Kidney capillary endothelial cell (primary cell): ENCODE data around the gene NLRP6.
"Not testable (repeated sequence)": the region's sequence is repeated elsewhere in the genome, so short reads cannot be mapped to it uniquely, and the experiment has no call there.

Experiments
- DNase-seq: peaks from one replicate; pipeline ENCODE4 v3.0.0-alpha.2; 2018; ENCODE audit warnings: low spot score

NLRP6 gene

DNA sequence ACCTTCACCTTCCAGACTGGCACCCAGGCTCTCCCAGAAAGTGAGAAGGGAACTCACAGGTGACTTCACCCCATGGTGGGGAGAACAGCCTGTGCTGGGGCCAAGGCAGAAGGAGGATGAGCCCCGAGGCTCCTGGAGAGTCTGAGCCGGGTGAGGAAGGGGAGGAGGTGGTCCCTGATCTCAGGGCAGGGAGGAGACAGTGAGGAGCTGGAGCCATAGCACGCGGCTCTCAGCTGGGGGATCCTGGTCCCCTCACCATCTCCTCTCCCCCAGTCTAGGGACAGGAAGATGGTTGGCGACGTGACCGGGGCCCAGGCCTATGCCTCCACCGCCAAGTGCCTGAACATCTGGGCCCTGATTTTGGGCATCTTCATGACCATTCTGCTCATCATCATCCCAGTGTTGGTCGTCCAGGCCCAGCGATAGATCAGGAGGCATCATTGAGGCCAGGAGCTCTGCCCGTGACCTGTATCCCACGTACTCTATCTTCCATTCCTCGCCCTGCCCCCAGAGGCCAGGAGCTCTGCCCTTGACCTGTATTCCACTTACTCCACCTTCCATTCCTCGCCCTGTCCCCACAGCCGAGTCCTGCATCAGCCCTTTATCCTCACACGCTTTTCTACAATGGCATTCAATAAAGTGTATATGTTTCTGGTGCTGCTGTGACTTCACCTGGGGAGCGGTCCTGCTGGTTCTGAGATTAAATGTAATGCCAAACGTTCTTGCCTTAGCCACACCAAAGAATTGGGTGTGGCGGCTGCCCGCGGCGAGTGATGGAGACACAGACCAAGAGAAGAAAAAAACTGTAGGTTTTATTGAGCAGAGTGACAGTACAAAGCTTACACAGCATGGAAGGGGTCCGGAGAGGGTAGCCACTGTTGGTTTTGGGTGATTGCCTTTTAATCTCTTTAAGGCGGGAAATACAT lies 30.8 kb downstream of the NLRP6 start:
- not testable (repeated sequence) for DNase-seq

DNA sequence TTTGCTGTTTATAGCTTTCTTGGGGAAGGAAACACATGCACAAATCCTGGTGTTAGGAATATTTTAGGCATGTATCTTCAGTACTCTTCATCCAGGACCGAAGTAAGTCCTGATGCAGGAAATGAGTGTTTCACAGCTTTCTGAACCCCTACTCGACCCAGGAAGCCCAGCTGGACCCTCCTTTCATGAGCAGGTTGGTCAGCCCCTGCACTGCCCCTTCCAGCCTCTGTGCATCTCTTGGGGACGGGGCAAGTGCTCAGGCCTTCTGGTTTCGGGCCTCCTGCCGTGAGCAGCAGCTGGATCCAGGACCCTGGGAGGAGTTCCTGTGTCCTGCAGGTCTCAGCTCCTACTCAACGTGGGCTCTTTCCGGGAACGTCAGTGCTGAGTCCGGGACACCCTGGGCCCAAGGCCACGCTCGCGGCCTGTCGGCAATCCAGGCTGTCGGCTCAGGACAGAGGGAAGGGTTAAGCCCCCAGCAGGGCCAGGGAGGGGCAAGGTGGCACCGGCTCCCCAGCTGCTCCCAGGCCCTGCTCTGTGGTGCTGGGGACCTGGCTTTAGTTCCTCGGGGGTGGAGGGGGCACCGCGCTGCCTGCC lies 31.9 kb downstream of the NLRP6 start:
- DNase-seq: peak; percentile 40

DNA sequence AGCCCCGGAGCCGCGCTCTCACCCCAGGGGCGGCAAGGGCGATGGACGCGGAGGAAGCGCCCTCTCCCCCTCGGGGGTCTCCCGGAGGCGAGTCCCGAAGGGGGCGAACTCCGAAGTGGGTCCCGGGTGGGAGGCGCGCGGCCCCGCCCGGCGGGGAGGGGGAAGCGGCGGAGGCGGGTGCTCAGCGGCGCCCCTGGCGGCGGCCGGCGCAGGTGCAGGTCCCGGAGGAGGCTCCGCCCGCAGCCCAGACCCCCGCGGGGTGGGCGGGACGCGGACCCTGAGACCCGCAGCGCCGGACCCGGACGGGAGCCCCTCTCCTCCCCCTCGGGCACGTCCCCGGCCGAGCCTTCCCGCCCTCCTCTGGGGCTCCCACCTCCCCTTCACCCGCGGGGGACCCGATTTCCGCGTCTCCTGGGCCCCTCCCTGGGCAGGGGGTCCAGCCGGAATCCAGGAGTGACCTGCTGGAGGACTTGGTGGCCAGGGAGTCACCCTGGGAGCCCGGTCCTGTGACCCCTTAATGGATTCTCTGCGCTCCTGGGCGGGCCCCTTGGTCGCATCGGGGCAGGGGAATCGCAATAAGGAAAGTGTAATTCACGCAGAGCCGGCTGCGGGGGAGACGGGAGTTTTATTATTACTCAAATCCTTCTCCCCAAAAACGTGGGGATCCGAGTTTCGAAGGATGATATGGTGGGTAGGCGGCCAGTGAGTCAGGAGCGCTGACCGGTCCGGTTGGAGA lies 33.0 kb downstream of the NLRP6 start:
- not testable (repeated sequence) for DNase-seq

DNA sequence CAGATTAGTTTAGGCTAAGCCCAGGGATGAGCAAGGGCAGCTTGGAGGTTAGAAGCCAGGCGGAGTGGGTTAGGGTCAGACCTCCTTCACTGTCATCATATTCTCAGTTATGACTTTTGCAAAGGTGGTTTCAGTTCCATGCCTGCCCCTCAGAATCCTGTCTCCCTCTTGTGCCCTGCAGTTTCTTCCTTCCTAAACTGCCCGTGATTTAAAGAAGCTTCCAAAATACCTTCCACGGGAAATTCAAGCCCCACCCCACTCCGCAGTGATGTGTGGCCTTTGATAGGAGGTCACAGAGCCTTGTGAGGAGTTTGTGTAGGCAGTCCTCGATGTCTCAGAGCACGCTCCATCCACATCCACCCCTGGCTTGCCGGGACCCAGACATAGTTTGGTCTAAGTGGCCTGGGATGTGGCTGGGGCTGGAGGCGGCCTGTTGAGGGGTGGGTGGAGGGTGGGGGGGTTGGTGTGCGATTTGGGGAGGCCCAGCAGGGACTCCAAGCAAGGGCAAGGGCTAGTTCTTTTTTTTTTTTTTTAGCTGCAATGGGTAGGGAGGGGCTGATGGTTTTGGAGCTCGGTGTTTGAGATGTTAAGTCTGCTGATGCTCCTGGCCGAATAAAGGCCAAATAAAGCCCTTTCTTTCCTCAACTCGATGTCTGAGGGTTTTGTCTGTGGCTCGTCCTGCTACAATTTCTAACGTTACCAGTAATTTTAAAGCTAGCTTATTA lies 34.0 kb downstream of the NLRP6 start:
- DNase-seq: no peak

DNA sequence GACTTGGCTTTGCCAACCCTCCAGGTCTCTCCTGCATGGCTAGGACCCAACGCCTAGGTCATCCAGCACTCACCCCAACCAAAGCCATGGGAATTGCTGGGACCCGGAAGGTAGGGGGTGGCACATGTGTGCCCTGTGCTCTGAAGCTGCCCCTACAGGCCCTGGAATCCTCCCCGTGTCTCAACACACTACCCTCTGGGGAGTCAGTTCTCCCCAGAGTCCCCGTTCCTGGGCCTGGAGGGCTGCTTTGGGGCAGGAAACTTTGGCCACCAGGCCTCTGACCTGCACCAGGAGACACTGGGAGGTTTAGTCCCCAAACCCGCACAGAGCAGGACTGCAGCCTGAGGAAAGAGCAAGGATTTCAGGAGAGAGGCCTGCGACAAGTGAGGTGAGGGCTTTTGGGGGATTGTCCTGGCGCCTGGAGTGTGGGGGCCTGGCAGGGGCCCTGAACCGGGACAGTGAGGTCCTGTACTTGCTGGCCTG lies 35.1 kb downstream of the NLRP6 start:
- DNase-seq: no peak

DNA sequence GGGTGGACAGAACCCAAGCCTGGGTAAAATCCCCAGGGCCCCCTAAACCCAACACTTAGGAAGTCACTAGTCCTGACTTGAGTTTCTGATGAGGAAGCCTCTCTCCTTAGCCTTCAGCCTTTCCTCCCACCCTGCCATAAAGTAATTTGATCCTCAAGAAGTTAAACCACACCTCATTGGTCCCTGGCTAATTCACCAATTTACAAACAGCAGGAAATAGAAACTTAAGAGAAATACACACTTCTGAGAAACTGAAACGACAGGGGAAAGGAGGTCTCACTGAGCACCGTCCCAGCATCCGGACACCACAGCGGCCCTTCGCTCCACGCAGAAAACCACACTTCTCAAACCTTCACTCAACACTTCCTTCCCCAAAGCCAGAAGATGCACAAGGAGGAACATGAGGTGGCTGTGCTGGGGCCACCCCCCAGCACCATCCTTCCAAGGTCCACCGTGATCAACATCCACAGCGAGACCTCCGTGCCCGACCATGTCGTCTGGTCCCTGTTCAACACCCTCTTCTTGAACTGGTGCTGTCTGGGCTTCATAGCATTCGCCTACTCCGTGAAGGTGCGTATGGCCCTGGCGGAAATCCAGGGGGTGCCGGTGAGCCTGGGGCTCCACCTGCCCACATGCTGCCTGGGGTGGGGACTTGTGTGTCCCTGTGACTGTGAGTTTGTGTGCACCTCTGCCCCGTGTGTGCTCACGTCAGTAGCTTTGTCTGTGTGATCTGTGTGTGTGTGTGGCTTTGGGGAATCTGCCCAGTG lies 35.8 kb downstream of the NLRP6 start, which contains the start of gene IFITM1:
Gene IFITM1, plus strand, starts transcription at position 254 of the 767 bp plus-strand sequence. Its CDS starts 131 bp downstream, at position 385.
- no peak for DNase-seq

DNA sequence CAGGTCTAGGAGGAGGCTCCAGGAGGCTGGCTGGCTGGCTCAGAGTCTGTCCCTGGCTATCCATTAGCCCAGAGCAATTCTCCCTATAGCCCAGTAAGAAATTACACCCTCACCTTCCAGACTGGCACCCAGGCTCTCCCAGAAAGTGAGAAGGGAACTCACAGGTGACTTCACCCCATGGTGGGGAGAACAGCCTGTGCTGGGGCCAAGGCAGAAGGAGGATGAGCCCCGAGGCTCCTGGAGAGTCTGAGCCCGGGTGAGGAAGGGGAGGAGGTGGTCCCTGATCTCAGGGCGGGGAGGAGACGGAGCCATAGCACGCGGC lies 36.3 kb downstream of the NLRP6 start:
- DNase-seq: not testable (repeated sequence)

DNA sequence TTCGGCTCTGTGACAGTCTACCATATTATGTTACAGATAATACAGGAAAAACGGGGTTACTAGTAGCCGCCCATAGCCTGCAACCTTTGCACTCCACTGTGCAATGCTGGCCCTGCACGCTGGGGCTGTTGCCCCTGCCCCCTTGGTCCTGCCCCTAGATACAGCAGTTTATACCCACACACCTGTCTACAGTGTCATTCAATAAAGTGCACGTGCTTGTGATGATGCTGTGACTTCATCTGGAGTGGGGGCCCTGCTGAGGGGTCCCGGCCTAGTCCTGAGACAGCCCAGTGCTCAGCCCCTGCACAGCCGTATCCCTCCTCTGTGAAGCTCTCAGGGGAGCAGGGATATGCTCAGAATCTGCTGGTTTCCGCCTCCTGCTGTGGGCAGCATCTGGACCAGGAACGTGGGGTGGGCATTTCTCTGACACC lies 36.9 kb downstream of the NLRP6 start:
- DNase-seq: no peak

DNA sequence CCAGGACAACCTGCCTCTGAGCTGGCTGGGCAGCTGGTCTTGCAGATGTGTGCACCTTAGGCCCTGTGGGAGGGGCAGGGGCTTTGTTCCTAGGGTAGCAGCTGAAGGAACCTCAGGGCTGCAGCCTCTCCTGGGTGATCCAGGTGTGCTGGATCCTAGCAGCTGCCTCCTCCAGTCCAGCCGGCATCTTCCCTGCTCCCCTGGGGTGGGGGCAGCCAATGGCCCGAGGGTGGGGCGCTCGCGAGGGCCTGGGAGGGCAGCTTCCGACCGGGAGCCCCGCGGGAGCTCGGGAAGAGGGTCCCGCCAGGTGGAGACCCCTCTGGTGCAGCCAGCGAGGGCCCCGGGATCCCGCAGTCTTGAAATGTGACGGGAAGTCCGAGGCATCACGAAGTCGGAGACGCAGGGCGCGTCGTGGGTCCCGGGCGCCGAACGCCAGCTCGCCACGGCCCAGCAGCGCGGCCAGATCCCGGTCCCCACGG lies 37.3 kb downstream of the NLRP6 start:
- DNase-seq: no peak

DNA sequence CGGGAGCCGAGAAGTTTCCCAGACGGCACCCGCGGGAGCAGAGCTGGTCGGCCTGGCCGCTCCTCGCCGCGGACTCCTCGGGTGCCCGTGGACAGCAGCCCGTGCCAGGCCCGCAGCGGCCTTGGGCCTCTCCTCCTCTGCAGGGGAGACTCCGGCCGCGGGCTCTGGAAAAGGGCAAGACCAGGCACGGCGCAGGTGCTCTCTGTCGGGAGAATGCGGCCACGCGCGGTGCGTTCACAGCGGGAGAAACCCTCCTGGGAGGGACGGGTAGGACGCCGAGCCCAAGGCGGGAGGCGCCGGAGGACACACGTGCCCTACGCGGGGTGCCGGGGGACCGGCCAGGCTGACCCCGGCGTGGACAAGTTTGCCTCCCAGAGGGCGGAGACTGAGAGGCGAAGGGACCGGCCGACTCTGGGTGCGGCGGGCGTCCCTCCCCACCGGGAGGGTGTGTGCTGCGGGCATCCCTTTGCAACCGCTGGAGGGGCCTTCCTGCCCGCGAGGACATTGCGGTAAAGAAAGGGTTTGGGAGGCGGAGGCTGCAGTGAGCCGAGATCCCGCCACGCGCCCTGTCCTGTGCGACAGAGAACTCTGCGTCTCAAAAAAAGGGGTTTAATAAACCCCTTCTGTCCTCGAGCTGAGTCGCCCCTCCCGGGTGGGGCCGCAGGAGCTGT lies 38.0 kb downstream of the NLRP6 start:
- DNase-seq: no peak

DNA sequence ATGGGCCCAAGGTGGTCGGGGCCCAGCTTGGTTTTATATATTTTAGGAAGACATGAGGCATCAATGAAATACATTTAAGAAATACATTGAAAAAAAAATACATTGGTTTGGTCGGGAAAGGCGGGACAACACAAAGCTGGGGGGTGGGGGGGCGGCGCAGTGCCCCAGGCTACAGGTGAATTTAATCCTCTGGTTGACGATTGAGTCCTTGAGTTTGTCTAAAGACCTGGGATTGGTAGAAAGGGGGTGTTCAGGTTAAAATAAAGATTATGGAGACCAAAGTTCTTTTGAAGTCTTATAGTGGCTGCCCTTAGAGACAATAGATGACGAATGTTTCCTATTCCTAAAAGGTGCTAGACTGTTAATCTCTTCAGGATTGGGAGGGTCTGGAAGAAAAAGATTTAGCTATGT lies 38.7 kb downstream of the NLRP6 start:
- no peak for DNase-seq

DNA sequence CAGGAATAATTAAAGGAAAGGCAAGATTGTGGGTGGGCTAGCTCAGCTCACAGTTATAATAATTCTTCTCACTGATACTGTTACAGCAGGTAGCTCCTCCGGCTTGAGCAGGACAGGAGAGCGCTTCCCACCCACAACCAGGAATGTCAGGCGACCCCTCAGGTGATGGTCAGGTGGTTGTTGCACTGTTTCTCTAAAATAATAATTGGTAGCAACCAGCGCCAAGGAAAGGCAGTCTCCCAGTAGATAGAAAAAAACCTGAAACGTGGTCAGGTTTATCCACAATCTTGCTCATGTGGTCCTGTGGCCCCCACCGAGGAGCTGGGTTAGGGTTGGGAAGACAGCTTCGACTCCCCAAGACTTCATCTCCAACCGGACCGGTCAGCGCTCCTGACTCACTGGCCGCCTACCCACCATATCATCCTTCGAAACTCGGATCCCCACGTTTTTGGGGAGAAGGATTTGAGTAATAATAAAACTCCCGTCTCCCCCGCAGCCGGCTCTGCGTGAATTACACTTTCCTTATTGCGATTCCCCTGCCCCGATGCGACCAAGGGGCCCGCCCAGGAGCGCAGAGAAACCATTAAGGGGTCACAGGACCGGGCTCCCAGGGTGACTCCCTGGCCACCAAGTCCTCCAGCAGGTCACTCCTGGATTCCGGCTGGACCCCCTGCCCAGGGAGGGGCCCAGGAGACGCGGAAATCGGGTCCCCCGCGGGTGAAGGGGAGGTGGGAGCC lies 39.6 kb downstream of the NLRP6 start:
- not testable (repeated sequence) for DNase-seq

DNA sequence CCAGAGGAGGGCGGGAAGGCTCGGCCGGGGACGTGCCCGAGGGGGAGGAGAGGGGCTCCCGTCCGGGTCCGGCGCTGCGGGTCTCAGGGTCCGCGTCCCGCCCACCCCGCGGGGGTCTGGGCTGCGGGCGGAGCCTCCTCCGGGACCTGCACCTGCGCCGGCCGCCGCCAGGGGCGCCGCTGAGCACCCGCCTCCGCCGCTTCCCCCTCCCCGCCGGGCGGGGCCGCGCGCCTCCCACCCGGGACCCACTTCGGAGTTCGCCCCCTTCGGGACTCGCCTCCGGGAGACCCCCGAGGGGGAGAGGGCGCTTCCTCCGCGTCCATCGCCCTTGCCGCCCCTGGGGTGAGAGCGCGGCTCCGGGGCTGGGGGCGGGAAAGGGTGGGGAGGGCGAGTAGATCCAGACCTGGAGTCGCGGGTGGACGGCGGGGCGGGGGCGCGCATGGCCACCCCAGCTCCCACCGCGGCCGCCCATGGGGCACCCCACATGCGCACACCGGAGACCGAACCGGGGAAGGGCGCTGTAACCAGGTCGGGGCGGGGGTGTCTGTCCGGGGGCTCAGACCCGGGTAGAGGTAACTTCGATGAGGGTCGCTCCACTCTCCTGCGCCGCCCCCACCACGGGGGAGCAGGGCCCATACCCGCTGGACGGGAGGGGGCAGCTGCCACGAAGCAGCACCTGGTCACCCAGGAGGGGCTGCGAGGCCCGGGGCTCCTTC lies 40.4 kb downstream of the NLRP6 start:
- DNase-seq: not testable (repeated sequence)

DNA sequence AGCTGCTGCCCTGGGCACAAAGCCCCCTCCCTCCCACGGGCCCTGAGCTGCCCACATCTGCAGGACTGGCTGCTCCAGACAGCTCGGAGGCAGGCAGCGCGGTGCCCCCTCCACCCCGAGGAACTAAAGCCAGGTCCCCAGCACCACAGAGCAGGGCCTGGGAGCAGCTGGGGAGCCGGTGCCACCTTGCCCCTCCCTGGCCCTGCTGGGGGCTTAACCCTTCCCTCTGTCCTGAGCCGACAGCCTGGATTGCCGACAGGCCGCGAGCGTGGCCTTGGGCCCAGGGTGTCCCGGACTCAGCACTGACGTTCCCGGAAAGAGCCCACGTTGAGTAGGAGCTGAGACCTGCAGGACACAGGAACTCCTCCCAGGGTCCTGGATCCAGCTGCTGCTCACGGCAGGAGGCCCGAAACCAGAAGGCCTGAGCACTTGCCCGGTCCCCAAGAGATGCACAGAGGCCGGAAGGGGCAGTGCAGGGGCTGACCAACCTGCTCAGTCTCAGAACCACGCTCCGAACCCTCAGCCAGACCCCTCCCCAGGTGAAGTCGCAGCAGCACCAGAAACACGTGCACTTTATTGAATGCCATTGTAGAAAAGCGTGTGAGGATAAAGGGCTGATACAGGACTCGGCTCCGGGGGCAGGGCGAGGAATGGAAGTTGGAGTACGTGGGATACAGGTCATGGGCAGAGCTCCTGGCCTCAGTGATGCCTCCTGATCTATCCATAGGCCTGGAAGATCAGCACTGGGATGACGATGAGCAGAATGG lies 41.1 kb downstream of the NLRP6 start:
- DNase-seq: not testable (repeated sequence)

DNA sequence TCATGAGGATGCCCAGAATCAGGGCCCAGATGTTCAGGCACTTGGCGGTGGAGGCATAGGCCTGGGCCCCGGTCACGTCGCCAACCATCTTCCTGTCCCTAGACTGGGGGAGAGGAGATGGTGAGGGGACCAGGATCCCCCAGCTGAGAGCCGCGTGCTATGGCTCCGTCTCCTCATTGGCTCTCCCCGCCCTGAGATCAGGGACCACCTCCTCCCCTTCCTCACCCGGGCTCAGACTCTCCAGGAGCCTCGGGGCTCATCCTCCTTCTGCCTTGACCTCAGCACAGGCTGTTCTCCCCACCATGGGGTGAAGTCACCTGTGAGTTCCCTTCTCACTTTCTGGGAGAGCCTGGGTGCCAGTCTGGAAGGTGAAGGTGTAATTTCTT lies 41.7 kb downstream of the NLRP6 start:
- DNase-seq: not testable (repeated sequence)

DNA sequence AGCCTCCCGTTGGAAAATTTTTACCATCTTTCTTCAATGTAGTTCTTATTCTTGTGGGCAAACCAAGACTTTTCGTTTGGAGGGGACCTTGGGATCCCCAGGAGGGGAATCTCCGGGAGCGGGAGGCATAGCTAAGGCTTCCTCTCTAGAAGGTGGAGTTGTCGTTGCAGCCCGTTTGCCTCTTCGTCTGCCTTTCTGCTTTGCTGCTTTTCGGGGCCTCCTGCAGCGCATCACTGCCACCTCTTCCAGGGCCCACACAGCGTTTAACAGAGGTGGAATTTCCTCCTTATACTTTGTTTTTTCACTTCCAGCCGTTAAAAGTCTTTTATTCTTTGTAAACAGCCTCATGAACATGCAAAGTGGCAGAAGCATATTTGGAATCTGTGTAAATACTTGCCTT lies 45.9 kb downstream of the NLRP6 start:
- DNase-seq: no peak

DNA sequence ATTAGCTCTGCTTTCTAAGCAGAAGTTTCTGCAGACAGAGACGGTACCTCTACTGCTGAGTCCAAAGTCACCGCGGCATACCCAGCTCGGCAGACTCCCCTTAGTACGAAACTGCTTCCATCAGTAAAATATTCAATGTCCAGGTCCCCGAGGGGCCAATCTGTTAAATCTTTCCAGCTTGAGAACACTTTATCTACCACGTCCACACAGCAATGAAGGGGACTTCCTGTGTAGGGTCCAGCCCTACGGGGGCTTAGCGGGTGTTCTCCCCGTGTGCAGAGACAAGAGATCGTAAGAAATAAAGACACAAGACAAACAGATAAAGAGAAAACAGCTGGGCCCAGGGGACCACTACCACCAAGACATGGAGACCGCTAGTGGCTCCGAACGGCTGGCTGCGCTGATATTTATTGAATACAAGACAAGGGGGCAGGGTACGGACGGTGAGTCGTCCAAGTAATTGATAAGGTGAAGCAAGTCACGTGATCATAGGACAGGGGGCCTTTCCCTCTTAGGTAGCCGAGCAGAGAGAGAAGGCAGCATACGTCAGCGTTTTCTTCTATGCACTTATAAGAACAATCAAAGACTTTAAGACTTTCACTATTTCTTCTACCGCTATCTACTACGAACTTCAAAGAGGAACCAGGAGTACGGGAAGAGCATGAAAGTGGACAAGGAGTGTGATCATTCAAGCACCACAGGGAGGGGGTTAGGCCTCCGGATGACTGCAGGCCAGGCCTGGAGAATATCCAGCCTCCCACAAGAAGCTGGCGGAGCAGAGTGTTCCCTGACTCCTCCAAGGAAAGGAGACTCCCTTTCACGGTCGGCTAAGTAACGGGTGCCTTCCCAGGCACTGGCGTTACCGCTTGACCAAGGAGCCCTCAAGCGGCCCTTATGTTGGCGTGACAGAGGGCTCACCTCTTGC lies 46.6 kb downstream of the NLRP6 start:
- DNase-seq: not testable (repeated sequence)
